ENCODE data around the gene EHHADH. TPM values are rescaled to one million over a fixed set of nuclear protein-coding genes. Genes with fewer than 3 reads are reported as not detected.

EHHADH gene
- total and polyA plus RNA-seq, 4 donors, result 3.8 to 4.7 (median 4.3) TPM

GRCh38 chr3:185225080-185225479, 28.8 kb downstream of the EHHADH start:
- H3K27ac ChIP-seq (ENCODE audit: low read depth, low read length), result no peak overlapping the region
- WGBS (ENCODE audit: insufficient coverage), result 93% methylated on average over 1 of the region's 1 CpG

GRCh38 chr3:185221203-185221602, 32.6 kb downstream of the EHHADH start:
- no peaks in the 10 kb centered on the region for H3K9me3 ChIP-seq (ENCODE audit: control insufficient read depth, insufficient read depth, low read length)
- no peaks in the 10 kb centered on the region for H3K4me1 ChIP-seq (ENCODE audit: control insufficient read depth, insufficient read depth, low read length)
- H3K36me3 ChIP-seq (ENCODE audit: control insufficient read depth, insufficient read depth, low read length), result no peaks in the 10 kb centered on the region
- H3K27ac ChIP-seq (ENCODE audit: low read depth, low read length), result no peak overlapping the region
- DNase-seq (ENCODE audit: low read depth in 4 of 6, low spot score in 6 of 6), result no peak
- no peak overlapping the region for H3K4me3 ChIP-seq (ENCODE audit: low read depth, low read length)
- no peaks in the 10 kb centered on the region for H3K27me3 ChIP-seq (ENCODE audit: control insufficient read depth, insufficient read depth, low read length)

More at GRCh38 chr3:185225080-185225479, 28.8 kb downstream of the EHHADH start:
- no peaks in the 10 kb centered on the region for H3K9me3 ChIP-seq (ENCODE audit: control insufficient read depth, insufficient read depth, low read length)
- H3K4me1 ChIP-seq (ENCODE audit: control insufficient read depth, insufficient read depth, low read length), result no peaks in the 10 kb centered on the region
- DNase-seq (ENCODE audit: low read depth in 4 of 6, low spot score in 6 of 6), result no peak
- no peaks in the 10 kb centered on the region for H3K27me3 ChIP-seq (ENCODE audit: control insufficient read depth, insufficient read depth, low read length)
- no peak overlapping the region for H3K4me3 ChIP-seq (ENCODE audit: low read depth, low read length)
- no peaks in the 10 kb centered on the region for H3K36me3 ChIP-seq (ENCODE audit: control insufficient read depth, insufficient read depth, low read length)

DNA sequence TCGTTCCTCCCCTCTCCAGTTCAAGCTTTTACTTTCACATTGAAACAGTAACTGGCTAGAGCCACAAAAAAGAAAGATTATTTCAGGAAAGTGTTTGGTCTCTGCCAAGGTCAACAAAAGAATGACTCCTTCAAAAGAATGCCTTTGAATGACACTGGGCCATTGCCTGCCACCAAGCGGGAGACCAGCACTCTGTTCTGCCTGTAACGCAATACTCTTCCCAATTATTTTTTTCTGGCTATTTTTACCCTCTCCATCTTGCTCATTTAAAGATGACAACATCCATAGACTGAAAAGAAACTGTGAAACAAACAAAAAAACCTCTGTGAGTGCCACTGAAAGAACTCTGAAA, 37.3 kb downstream of the EHHADH start:
- H3K27me3 ChIP-seq (ENCODE audit: control insufficient read depth, insufficient read depth, low read length), result no peaks in the 10 kb centered on the region
- H3K4me1 ChIP-seq (ENCODE audit: control insufficient read depth, insufficient read depth, low read length), result no peaks in the 10 kb centered on the region
- H3K27ac ChIP-seq (ENCODE audit: low read depth, low read length), result peak overlapping the region; percentile 57
- peak overlapping the region; percentile 33 for H3K4me3 ChIP-seq (ENCODE audit: low read depth, low read length)
- DNase-seq (ENCODE audit: low read depth in 4 of 6, low spot score in 6 of 6), result peak in 2 of 6 donors; percentile 25 to 48
- 22% methylated on average over 2 of the region's 3 CpGs for WGBS (ENCODE audit: insufficient coverage)
- no peaks in the 10 kb centered on the region for H3K36me3 ChIP-seq (ENCODE audit: control insufficient read depth, insufficient read depth, low read length)
- no peaks in the 10 kb centered on the region for H3K9me3 ChIP-seq (ENCODE audit: control insufficient read depth, insufficient read depth, low read length)

DNA sequence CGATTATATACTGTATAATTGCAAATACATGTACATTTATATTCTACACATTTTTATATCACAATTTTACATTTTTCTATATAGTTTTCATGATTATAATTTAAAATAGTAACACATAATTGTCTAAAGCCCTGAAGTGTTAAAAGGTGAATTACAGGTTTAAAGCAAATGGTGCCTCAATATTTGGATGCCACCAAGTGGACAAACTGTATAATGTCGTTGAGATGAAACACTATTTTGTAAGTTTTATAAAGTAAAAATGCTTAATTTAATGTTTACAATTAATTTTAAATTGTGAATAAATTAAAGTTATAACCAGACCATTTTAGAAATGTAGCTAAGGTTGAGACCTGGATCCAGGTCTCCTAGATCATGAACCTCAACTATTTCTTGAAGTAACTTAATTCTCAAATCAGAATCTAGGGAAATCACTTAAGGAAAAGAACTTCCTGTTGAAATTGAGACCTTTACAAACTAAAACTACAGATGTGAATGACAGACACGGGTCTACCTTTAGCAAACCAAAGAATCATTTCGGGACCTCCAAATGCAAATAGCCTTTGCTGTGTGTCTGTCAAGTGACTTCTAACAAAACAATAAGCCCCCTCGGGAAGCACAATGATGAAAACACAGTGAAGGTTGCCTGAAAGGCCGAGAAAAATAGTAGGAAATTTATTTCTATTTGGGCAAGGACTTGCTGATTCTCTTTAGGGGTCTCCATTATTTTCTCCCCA, 37.8 kb downstream of the EHHADH start:
- WGBS (ENCODE audit: insufficient coverage), result 0% methylated on average over 1 of the region's 6 CpGs
- Histone ChIP-seq H3K27ac (ENCODE audit: low read depth, low read length) (peak overlapping the region; percentile 57), H3K9me3 (ENCODE audit: control insufficient read depth, insufficient read depth, low read length) (no peaks in the 10 kb centered on the region), H3K27me3 (ENCODE audit: control insufficient read depth, insufficient read depth, low read length) (no peaks in the 10 kb centered on the region), H3K4me3 (ENCODE audit: low read depth, low read length) (peak overlapping the region; percentile 33), H3K4me1 (ENCODE audit: control insufficient read depth, insufficient read depth, low read length) (no peaks in the 10 kb centered on the region), H3K36me3 (ENCODE audit: control insufficient read depth, insufficient read depth, low read length) (no peaks in the 10 kb centered on the region)
- DNase-seq (ENCODE audit: low read depth in 4 of 6, low spot score in 6 of 6), result peak in 2 of 6 donors; percentile 53 to 80

DNA sequence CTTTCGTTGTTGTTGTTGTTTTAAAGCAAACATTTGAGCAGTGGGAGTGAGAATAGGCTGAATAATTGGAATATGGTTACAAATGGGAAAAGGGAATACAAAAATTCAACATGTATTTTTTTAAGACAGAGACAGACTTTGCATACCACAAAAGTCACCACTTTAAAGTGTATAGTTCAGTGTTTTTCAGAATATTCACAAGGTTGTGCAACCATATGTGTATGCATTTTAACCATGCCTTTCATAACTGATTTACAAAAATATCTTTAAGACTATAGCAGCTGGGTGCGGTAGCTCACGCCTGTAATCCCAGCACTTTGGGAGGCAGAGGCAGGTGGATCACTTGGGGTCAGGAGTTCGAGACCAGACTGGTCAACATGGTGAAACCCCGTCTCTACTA, 41.3 kb downstream of the EHHADH start:
- Histone ChIP-seq H3K9me3 (ENCODE audit: control insufficient read depth, insufficient read depth, low read length) (no peaks in the 10 kb centered on the region), H3K27ac (ENCODE audit: low read depth, low read length) (no peak overlapping the region), H3K4me1 (ENCODE audit: control insufficient read depth, insufficient read depth, low read length) (no peaks in the 10 kb centered on the region), H3K27me3 (ENCODE audit: control insufficient read depth, insufficient read depth, low read length) (no peaks in the 10 kb centered on the region), H3K36me3 (ENCODE audit: control insufficient read depth, insufficient read depth, low read length) (no peaks in the 10 kb centered on the region), H3K4me3 (ENCODE audit: low read depth, low read length) (no peak overlapping the region)
- DNase-seq (ENCODE audit: low read depth in 4 of 6, low spot score in 6 of 6), result no peak
- WGBS (ENCODE audit: insufficient coverage), result 100% methylated on average over 3 of the region's 5 CpGs

GRCh38 chr3:185212086-185212485, 41.8 kb downstream of the EHHADH start:
- DNase-seq (ENCODE audit: low read depth in 4 of 6, low spot score in 6 of 6), result peak in 1 of 6 donors; percentile 60
- no peak overlapping the region for H3K4me3 ChIP-seq (ENCODE audit: low read depth, low read length)
- no peaks in the 10 kb centered on the region for H3K4me1 ChIP-seq (ENCODE audit: control insufficient read depth, insufficient read depth, low read length)
- H3K36me3 ChIP-seq (ENCODE audit: control insufficient read depth, insufficient read depth, low read length), result no peaks in the 10 kb centered on the region
- WGBS (ENCODE audit: insufficient coverage), result no CpG with 5 or more reads among the region's 4 CpGs
- no peaks in the 10 kb centered on the region for H3K27me3 ChIP-seq (ENCODE audit: control insufficient read depth, insufficient read depth, low read length)
- H3K9me3 ChIP-seq (ENCODE audit: control insufficient read depth, insufficient read depth, low read length), result no peaks in the 10 kb centered on the region
- H3K27ac ChIP-seq (ENCODE audit: low read depth, low read length), result no peak overlapping the region

DNA sequence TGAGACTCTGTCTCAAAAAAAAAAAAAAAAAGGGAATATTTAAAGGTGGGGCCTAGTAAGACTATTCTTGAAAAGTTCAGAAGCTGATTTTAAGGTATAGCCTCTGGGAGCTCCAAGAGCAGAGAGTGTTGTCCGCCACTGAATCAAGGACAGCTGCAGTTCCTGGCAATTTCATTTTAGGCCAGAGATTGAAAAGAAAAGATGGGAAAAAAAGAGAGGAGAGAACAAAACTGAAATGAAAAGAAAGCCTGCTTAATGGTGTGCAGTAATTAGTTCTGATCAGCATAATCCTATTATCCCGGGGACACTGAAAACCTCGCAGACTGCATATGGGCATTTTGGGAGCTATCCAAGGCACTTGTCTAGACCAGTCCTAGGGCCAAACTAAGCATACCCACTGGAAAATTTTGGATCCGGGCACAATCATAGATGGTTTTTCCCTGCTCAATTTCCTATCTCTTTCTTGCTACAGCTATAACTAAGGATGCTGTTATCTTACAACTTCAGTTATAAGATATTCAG, 43.2 kb downstream of the EHHADH start:
- Histone ChIP-seq H3K9me3 (ENCODE audit: control insufficient read depth, insufficient read depth, low read length) (no peaks in the 10 kb centered on the region), H3K36me3 (ENCODE audit: control insufficient read depth, insufficient read depth, low read length) (no peaks in the 10 kb centered on the region), H3K4me3 (ENCODE audit: low read depth, low read length) (no peak overlapping the region), H3K4me1 (ENCODE audit: control insufficient read depth, insufficient read depth, low read length) (no peaks in the 10 kb centered on the region), H3K27me3 (ENCODE audit: control insufficient read depth, insufficient read depth, low read length) (no peaks in the 10 kb centered on the region), H3K27ac (ENCODE audit: low read depth, low read length) (no peak overlapping the region)
- WGBS (ENCODE audit: insufficient coverage), result 44% methylated on average over 3 of the region's 4 CpGs
- peak in 3 of 6 donors; percentile 38 to 93 (median 74) for DNase-seq (ENCODE audit: low read depth in 4 of 6, low spot score in 6 of 6)

DNA sequence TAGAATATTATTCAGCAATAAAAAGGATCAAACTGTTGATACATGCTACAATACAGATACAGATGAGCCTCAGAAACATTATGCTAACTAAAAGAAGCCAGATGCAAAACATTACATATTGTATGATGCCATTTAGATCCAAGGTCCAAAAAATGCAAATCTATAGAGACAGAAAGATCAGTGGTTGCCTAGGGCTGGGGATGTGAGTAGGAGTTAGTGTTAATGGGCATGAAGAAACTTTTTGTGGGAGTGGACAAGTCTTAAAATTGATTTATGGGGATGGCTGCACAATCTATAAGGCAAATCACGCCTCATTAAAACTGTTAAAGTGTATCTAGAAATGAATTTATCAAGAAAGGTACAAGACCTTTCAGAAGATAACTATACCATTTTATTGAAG, 45.0 kb downstream of the EHHADH start:
- no peak overlapping the region for H3K4me3 ChIP-seq (ENCODE audit: low read depth, low read length)
- H3K36me3 ChIP-seq (ENCODE audit: control insufficient read depth, insufficient read depth, low read length), result no peaks in the 10 kb centered on the region
- WGBS (ENCODE audit: insufficient coverage), result no CpG with 5 or more reads among the region's 1 CpG
- no peak overlapping the region for H3K27ac ChIP-seq (ENCODE audit: low read depth, low read length)
- no peaks in the 10 kb centered on the region for H3K9me3 ChIP-seq (ENCODE audit: control insufficient read depth, insufficient read depth, low read length)
- no peaks in the 10 kb centered on the region for H3K27me3 ChIP-seq (ENCODE audit: control insufficient read depth, insufficient read depth, low read length)
- H3K4me1 ChIP-seq (ENCODE audit: control insufficient read depth, insufficient read depth, low read length), result no peaks in the 10 kb centered on the region
- no peak for DNase-seq (ENCODE audit: low read depth in 4 of 6, low spot score in 6 of 6)

- H3K36me3 ChIP-seq (ENCODE audit: control insufficient read depth, insufficient read depth, low read length), result no peaks in the 10 kb centered on the region
- H3K27ac ChIP-seq (ENCODE audit: low read depth, low read length), result no peak overlapping the region
- no peak for DNase-seq (ENCODE audit: low read depth in 4 of 6, low spot score in 6 of 6)
- no peak overlapping the region for H3K4me3 ChIP-seq (ENCODE audit: low read depth, low read length)
- no peaks in the 10 kb centered on the region for H3K4me1 ChIP-seq (ENCODE audit: control insufficient read depth, insufficient read depth, low read length)
- 42% methylated on average over 2 of the region's 6 CpGs for WGBS (ENCODE audit: insufficient coverage)
- H3K27me3 ChIP-seq (ENCODE audit: control insufficient read depth, insufficient read depth, low read length), result no peaks in the 10 kb centered on the region
- H3K9me3 ChIP-seq (ENCODE audit: control insufficient read depth, insufficient read depth, low read length), result no peaks in the 10 kb centered on the region
Measured at GRCh38 chr3:185207931-185208746, 45.7 kb downstream of the EHHADH start.

All from spinal cord (tissue), 10 donors.